Testis (tissue), 3 donors: ENCODE measurements around the gene MSMB. TPM values are rescaled to one million over a fixed set of nuclear protein-coding genes. Genes with fewer than 3 reads are reported as not detected.
"Not testable (repeated sequence)": the region's sequence is repeated elsewhere in the genome, so short reads cannot be mapped to it uniquely, and the experiment has no call there.

Source experiments
- DNase-seq: peaks from one replicate; pipeline ENCODE4 v3.0.0-alpha.2; 2019
- H3K27ac ChIP-seq, 2 donors: fragments of 200-600 bp; sonication (generic); one replicate each; pipeline ENCODE4 v1.5.1; 2019
- H3K27me3 ChIP-seq: fragments of 200-600 bp; sonication (generic); one replicate; pipeline ENCODE4 v1.5.1; 2019
- H3K36me3 ChIP-seq: fragments of 200-600 bp; sonication (generic); one replicate; pipeline ENCODE4 v1.5.1; 2017; ENCODE audit warnings: low read depth; ENCODE audit errors: missing control alignments
- H3K4me1 ChIP-seq: fragments of 200-600 bp; sonication (generic); one replicate; pipeline ENCODE4 v1.5.1; 2019
- H3K4me3 ChIP-seq, 2 donors: fragments of 200-600 bp; sonication (generic); one replicate each; pipeline ENCODE4 v1.5.1; 2017 to 2019
- H3K9me3 ChIP-seq: fragments of 200-600 bp; sonication (generic); one replicate; pipeline ENCODE4 v1.5.1; 2017
- CTCF ChIP-seq, 3 experiments: fragments of 450-650 bp in 2 of 3; fragments of 200-600 bp in 1 of 3; sonication (generic) in 1 of 3; IDR thresholded peaks; one replicate each; pipeline ENCODE4 v1.5.1; 2016 to 2019; ENCODE audit warnings: antibody characterized with exemption in 3 of 3, mild to moderate bottlenecking in 2 of 3, moderate library complexity in 1 of 3
- POLR2A ChIP-seq: fragments of 450-650 bp; IDR thresholded peaks from one replicate; pipeline ENCODE4 v1.6.1; 2017; ENCODE audit warnings: antibody characterized with exemption, mild to moderate bottlenecking, moderate library complexity
- WGBS, 2 donors: methylation state at CpG; one replicate each; pipeline ENCODE4 v1.1.5; 2018; 5-methylcytosine and 5-hydroxymethylcytosine counted together
- intact Hi-C: fragments of 100-400 bp; cut with DNase I; formaldehyde crosslinking; loops from one replicate; pipeline ENCODE4 v1.15.1; 2023; ENCODE audit warnings: low total_unique reads
- polyA plus RNA-seq: library from polyadenylated mRNA; stranded (reverse); fragments of 350-450 nt; fragmentation: Illumina TruSeq; extraction: RNeasy Lipid Tissue Mini Kit (QIAGEN cat#74804); gene quantifications from one replicate; pipeline ENCODE4 v1.2.3, GENCODE V29; 2014; ENCODE audit warnings: low read depth, low replicate concordance; ENCODE audit not compliant: insufficient read depth
- total RNA-seq, 2 donors: library from RNA; depleted of rRNA; stranded (reverse); fragments of >200 nt; gene quantifications; one replicate each; pipeline ENCODE4 v1.2.3, GENCODE V29; 2016

Gene MSMB
- total and polyA plus RNA-seq, 3 donors from 2014 or later = 1.4 to 11.6 TPM; not detected in 1

- no peak for DNase-seq
- 68 to 69% methylated on average over 7 of the region's 7 CpGs for WGBS, 2 donors
- no peak overlapping the region for H3K4me3 ChIP-seq
- no peaks in the 10 kb centered on the region for H3K36me3 ChIP-seq
- H3K27me3 ChIP-seq = no peaks in the 10 kb centered on the region
- no peak overlapping the region for H3K27ac ChIP-seq
- no peaks in the 10 kb centered on the region for H3K9me3 ChIP-seq
- intact Hi-C loops = no loop called here
- no peak for TF ChIP-seq POLR2A
- no peak for TF ChIP-seq CTCF (IDR thresholded peaks at IDR 0.05)
- H3K4me1 ChIP-seq = no peaks in the 10 kb centered on the region
Observed at GRCh38 chr10:46052057-46052790, 6.2 kb upstream of the MSMB start.

GRCh38 chr10:46050941-46051623, 5.0 kb upstream of the MSMB start:
- 63 to 81% methylated on average over 11 of the region's 11 CpGs for WGBS, 2 donors
- no peak for DNase-seq
- H3K27me3 ChIP-seq = no peaks in the 10 kb centered on the region
- H3K36me3 ChIP-seq = no peaks in the 10 kb centered on the region
- no peak overlapping the region for H3K4me3 ChIP-seq
- no peaks in the 10 kb centered on the region for H3K9me3 ChIP-seq
- H3K27ac ChIP-seq = no peak overlapping the region
- H3K4me1 ChIP-seq = no peaks in the 10 kb centered on the region
- intact Hi-C loops = no loop called here
- TF ChIP-seq CTCF (IDR thresholded peaks at IDR 0.05) (no peak), POLR2A (no peak)

- not testable (repeated sequence) for H3K36me3 ChIP-seq, H3K4me3 ChIP-seq, H3K27me3 ChIP-seq
Observed at GRCh38 chr10:46049497-46049831, 3.4 kb upstream of the MSMB start.

GRCh38 chr10:46048152-46048551, 2.1 kb upstream of the MSMB start:
- no peaks in the 10 kb centered on the region for H3K36me3 ChIP-seq
- WGBS, 2 donors = 49 to 62% methylated on average over 2 of the region's 2 CpGs
- intact Hi-C loops = no loop called here
- H3K4me1 ChIP-seq = no peaks in the 10 kb centered on the region
- no peaks in the 10 kb centered on the region for H3K9me3 ChIP-seq
- H3K4me3 ChIP-seq = no peak overlapping the region
- no peak for DNase-seq
- TF ChIP-seq POLR2A (no peak), CTCF (IDR thresholded peaks at IDR 0.05) (no peak)
- no peaks in the 10 kb centered on the region for H3K27me3 ChIP-seq
- no peak overlapping the region for H3K27ac ChIP-seq

More at GRCh38 chr10:46049497-46049831, 3.4 kb upstream of the MSMB start:
- H3K9me3 ChIP-seq, intact Hi-C loops, H3K27ac ChIP-seq, H3K4me1 ChIP-seq, DNase-seq: not testable (repeated sequence)
- 64 to 81% methylated on average over 11 of the region's 11 CpGs for WGBS, 2 donors

DNA sequence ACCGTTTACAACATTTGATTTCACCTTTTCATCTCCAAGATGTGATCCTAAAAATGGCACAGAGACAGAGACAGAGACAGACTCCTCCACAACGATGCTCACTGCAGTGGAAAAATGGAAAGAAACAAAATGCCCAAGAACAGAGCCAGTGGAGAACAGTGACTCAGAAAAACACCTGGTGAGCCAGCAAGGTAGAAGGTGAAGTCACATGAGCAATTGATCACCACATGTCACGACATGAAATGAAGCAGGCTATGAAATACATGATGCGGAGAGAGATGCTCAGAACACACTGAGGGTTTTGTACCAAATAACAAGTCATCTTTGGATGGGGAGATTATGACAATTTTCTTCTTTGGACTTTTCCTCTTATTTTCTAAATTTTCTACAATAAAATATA, 3.5 kb downstream of the MSMB start:
- Histone ChIP-seq H3K27ac (no peak overlapping the region), H3K27me3 (no peaks in the 10 kb centered on the region), H3K4me3 (no peak overlapping the region), H3K4me1 (no peaks in the 10 kb centered on the region), H3K36me3 (no peaks in the 10 kb centered on the region), H3K9me3 (no peaks in the 10 kb centered on the region)
- no peak for DNase-seq
- 56 to 65% methylated on average over 4 of the region's 4 CpGs for WGBS, 2 donors
- TF ChIP-seq CTCF (IDR thresholded peaks at IDR 0.05) = no peak
- TF ChIP-seq POLR2A = no peak
- intact Hi-C loops = no loop called here
